Fibroblast of villous mesenchyme (primary cell): Measurements from ENCODE around the gene NAV3. TPM values are rescaled to one million over a fixed set of nuclear protein-coding genes. Genes with fewer than 3 reads are reported as not detected.

Source experiments
- DNase-seq: peaks from one replicate; pipeline ENCODE4 v3.0.0-alpha.2; 2010; ENCODE audit warnings: low read depth
- H3K4me3 ChIP-seq: 2 replicates; pipeline ENCODE4 v1.5.1; 2011; ENCODE audit warnings: low read depth, mild to moderate bottlenecking, low read length
- CTCF ChIP-seq: IDR thresholded peaks from 2 replicates; pipeline ENCODE4 v1.5.1; 2012; ENCODE audit warnings: low read depth, mild to moderate bottlenecking, low read length; ENCODE audit not compliant: insufficient read depth
- total RNA-seq: library from RNA; depleted of rRNA; stranded (reverse); fragments of >200 nt; gene quantifications from 2 replicates; pipeline ENCODE4 v1.2.3, GENCODE V29; 2012

NAV3 gene
- total RNA-seq, 1 donor = 206 TPM

GRCh38 chr12:77850129-77850528 lies 19.4 kb downstream of the NAV3 start:
- no peak for TF ChIP-seq CTCF

GRCh38 chr12:77850698-77851097 lies 20.0 kb downstream of the NAV3 start:
- H3K4me3 ChIP-seq = no peak overlapping the region
- DNase-seq = no peak
- TF ChIP-seq CTCF = no peak

More at GRCh38 chr12:77850129-77850528, 19.4 kb downstream of the NAV3 start:
- DNase-seq = no peak
- no peak overlapping the region for H3K4me3 ChIP-seq

GRCh38 chr12:77855548-77855947 lies 24.9 kb downstream of the NAV3 start:
- no peak for DNase-seq
- H3K4me3 ChIP-seq = no peak overlapping the region
- TF ChIP-seq CTCF = no peak

- DNase-seq = no peak
- no peak for TF ChIP-seq CTCF
- no peak overlapping the region for H3K4me3 ChIP-seq
These were observed 30.6 kb downstream of the NAV3 start for GRCh38 chr12:77861317-77861716.

GRCh38 chr12:77865178-77865577 lies 34.5 kb downstream of the NAV3 start:
- no peak overlapping the region for H3K4me3 ChIP-seq
- no peak for TF ChIP-seq CTCF
- no peak for DNase-seq

DNA sequence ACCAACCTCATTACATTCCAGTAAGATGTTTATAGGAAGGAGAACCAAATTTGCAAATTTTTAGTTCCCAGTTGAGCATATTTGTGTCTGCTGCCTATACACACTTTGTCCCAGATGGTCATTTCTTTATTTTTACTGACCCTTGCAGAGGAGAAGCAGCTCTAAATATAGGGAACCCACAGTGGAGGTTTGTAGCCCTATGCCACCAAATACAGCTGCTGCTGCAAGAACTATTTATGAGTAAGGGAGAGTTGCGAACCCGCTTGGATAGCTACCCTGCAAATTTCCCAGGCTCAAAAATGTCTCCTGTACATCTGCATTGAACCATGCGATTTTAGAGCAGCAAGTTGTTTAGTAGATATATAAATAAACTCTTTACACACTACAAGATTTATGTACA lies 48.2 kb downstream of the NAV3 start:
- DNase-seq = no peak
- H3K4me3 ChIP-seq = no peak overlapping the region
- TF ChIP-seq CTCF = no peak

- DNase-seq = no peak
- no peak for TF ChIP-seq CTCF
- H3K4me3 ChIP-seq = no peak overlapping the region
These were observed 52.0 kb downstream of the NAV3 start for GRCh38 chr12:77882709-77883108.
